Measurements from ENCODE around the gene ARAP1.

The ARAP1 gene

GRCh38 chr11:72637926-72638325 is 114.3 kb downstream of the ARAP1 start:
- no peak overlapping the region for H3K4me3 ChIP-seq (replicated peaks in 1 of 2; ENCODE audit: low read depth in 2 of 2, low read length in 2 of 2)
- no peak for TF ChIP-seq CTCF (IDR thresholded peaks at IDR 0.05; ENCODE audit: low read depth, low read length)
- DNase-seq (ENCODE audit: low read depth in 2 of 2): no peak

- H3K4me3 ChIP-seq (replicated peaks in 1 of 2; ENCODE audit: low read depth in 2 of 2, low read length in 2 of 2): no peak overlapping the region
- no peak for DNase-seq (ENCODE audit: low read depth in 2 of 2)
- TF ChIP-seq CTCF (IDR thresholded peaks at IDR 0.05; ENCODE audit: low read depth, low read length): no peak
Measured at GRCh38 chr11:72637198-72637597, 115.0 kb downstream of the ARAP1 start.

GRCh38 chr11:72636376-72636775 is 115.8 kb downstream of the ARAP1 start:
- H3K4me3 ChIP-seq (replicated peaks in 1 of 2; ENCODE audit: low read depth in 2 of 2, low read length in 2 of 2): no peak overlapping the region
- DNase-seq (ENCODE audit: low read depth in 2 of 2): no peak
- TF ChIP-seq CTCF (IDR thresholded peaks at IDR 0.05; ENCODE audit: low read depth, low read length): no peak

GRCh38 chr11:72635933-72636332 is 116.3 kb downstream of the ARAP1 start:
- H3K4me3 ChIP-seq (replicated peaks in 1 of 2; ENCODE audit: low read depth in 2 of 2, low read length in 2 of 2): no peak overlapping the region
- TF ChIP-seq CTCF (IDR thresholded peaks at IDR 0.05; ENCODE audit: low read depth, low read length): no peak
- no peak for DNase-seq (ENCODE audit: low read depth in 2 of 2)

GRCh38 chr11:72635309-72635915 is 116.8 kb downstream of the ARAP1 start:
- DNase-seq (ENCODE audit: low read depth in 2 of 2): no peak
- TF ChIP-seq CTCF (IDR thresholded peaks at IDR 0.05; ENCODE audit: low read depth, low read length): no peak

More at GRCh38 chr11:72635309-72635915, 116.8 kb downstream of the ARAP1 start:
- H3K4me3 ChIP-seq (replicated peaks in 1 of 2; ENCODE audit: low read depth in 2 of 2, low read length in 2 of 2): no peak overlapping the region
